ENCODE measurements around the gene SRPK3. TPM values are rescaled to one million over a fixed set of nuclear protein-coding genes. Genes with fewer than 3 reads are reported as not detected.
"Not testable (repeated sequence)": the region's sequence is repeated elsewhere in the genome, so short reads cannot be mapped to it uniquely, and the experiment has no call there.

The SRPK3 gene
- total RNA-seq, 1 donor from 2014 or later: not detected

DNA sequence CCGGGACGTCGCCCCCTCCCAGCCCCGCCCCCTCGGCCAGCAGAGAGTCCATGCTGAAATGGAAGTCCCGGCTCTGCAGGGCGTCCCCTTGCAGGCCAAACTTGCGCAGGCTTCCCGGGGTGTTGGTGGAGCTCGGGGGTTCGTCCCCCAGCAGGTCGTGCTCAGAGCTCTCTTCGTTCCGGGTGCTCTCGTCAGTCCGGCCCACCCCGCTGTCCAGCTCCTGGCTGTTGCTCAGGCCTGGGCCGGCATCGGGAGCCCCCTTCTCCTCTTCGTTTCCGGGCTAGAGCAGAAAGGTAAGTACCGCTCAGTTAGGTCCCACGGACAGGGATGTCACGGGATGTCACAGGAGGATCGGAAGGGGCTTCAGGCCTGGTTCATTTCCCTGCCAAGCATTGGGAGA lies 23.8 kb downstream of the SRPK3 start:
- no peak for DNase-seq (ENCODE audit: low spot score)

DNA sequence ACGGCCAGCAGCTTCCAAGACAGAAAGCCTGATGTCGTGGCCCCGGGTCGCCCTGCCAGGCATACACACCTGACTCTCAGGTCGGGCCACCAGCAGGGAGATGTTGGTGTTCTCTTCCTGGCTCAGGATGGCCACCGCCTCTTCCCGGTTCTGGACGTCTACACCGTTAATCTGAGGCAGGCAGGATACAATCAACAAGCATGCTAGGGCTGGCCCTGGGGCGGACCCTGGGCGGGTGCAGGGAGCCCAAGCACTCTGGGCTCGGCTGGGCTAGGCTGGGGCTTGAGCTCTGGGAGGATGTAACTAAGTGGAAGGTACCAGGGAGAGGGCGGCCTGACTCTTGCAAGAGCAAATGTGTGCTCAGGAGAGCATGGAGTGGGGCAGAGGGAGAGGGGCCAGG lies 24.6 kb downstream of the SRPK3 start:
- no peak for DNase-seq (ENCODE audit: low spot score)

DNA sequence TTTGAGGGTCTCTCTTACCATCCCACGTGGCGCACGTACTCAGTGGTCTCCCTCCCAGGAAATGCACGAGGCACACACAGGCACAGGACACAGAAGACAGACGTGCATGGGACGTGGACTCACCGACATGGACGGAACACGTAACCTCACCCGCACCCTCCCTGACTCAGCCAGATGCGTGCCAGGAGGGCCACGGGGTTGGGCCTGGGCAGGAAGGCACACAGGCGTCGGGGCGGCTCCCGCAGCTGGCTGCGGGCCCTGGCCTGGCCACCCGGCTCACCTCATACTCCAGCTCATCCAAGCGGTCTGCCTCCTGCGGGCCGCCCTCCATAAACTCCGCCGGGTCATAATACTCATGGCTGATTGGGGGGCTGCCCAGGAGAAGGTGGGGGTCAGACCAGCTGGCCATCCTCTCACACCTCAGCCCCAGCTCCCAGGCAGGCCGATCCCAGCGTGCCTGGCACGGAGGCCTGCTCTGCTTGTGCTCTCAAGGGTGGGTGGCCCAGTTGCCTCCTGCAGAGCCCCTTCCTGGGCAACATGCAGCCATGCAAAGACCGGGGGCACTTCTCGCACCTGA lies 26.2 kb downstream of the SRPK3 start:
- DNase-seq (ENCODE audit: low spot score): no peak

DNA sequence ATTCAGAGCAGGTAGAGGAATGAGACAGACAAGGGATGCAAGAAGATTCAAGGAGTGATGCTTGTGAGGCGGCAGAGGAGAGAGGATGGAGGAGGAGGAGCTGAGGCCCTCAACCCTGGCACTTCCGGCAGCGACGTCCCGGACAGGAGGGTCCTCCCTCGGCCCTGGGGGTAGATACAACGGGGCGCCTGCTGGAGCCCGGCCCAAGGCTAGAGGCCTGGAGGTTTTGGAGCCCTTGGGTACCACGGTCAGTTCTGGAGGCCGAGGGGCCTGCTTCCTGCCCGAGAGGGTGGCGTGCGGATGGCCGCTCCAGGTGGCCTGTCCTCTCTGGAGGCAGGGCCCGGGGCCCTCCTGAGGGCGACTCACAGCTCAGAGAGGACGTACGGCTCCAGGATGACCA lies 27.1 kb downstream of the SRPK3 start:
- DNase-seq (ENCODE audit: low spot score): no peak

DNA sequence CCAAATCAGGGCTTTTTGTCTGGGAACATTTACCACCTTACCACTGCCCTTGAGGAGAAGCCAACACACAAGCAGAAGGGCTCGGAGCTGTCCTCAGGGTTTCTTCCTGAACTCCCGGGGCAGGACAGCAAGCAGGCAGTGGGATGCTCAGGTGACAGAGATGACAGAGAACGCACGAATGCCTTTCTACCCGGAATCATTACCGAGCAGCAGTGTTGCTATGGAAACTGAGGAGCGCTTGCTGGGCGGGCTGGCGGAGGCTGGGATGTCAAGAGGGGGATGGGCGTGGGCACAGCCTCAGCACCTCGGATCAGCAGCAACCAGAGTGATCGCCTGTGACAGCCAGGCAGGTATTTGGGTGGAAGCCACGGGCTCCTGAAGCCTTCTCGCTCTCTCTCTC lies 31.4 kb downstream of the SRPK3 start:
- DNase-seq (ENCODE audit: low spot score): no peak

DNA sequence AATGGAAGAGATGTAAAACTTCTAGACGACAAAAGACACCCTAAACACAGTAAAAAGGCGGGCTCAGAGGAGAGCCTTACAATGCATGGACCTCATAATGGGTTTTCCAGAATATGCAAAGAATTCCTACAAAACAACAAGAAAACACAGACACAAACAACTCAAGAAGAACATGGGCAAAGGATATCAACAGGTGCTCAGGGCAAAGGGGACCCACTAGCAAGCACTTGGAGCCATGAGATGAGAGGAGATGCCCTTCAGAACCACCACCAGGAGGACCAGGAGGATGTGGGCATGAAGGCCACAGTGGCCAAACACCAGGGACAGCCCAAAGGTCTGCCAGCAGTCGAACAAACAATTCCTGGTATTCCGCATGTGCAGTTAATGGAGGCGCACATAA lies 32.3 kb downstream of the SRPK3 start:
- DNase-seq (ENCODE audit: low spot score): no peak

DNA sequence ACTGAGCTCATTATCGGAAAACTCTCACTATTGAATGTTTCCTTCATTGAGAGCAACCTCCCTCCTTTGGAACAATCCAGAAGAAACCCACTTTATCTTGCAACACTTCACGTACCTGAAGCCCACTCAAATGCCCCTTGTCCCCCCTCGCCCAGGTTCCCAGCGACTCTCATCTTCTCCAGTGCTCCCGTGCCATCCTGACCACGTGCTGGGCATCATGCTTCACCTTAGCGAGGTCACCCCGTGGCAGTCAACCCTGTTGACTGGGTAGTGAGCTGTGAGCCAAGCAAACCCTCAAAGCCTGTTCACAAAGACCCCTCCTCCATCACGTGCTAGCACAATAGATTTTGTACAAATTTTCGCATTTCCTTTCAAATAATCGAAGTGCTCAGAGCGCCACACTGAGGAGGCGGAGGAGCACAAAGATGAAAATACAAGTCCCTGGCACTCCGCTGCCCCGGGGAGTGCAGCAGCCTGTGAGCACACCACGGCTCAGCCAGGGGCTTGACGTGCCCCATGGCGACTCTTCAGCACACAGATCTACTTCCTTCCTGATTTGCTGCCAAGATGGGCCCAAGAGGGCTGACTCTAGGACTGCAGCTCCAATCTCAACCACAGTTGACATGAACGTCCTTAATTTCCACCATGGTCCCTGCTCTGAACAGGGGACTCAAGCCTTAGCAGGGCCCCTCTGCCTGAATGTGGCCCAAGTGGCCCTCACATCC lies 33.9 kb downstream of the SRPK3 start:
- DNase-seq (ENCODE audit: low spot score): no peak

DNA sequence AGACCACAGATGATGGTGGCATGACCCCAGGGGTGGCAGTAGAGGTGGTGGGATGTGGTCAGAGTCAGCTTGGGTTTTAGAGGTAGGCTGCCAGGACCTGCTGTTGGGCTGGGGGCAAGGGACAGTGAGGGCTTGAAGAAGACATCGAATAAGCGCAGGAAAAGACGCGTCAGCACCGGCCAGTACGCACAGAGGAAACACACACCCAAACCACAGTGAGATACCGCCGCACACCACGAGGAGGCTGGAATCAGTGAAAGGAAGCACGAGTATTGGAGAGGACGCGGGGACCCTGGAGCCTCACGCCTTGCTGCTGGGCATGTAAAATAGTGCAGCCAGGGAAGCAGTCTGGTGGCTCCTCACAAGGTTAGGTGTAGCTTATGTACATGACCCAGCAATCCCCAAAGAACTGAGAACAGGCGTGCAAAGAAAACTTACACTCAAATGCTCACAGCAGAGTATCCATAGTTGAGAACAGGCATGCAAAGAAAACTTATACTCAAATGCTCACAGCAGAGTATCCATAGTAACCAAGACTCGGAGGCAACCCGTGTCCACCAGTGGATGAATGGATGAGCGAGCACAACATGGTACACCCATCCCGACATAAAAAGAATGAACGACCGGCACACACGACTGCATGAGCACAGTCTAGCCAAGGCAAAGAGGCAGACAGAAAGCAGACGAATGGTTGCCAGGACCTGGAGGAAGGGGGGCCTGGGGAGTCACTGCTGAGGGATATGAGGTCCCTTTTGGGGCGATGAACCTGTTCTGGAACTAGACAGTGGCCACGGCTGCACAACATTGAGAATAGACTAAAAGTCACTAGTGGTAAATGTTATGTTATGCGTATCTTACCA lies 36.2 kb downstream of the SRPK3 start:
- no peak for DNase-seq (ENCODE audit: low spot score)

DNA sequence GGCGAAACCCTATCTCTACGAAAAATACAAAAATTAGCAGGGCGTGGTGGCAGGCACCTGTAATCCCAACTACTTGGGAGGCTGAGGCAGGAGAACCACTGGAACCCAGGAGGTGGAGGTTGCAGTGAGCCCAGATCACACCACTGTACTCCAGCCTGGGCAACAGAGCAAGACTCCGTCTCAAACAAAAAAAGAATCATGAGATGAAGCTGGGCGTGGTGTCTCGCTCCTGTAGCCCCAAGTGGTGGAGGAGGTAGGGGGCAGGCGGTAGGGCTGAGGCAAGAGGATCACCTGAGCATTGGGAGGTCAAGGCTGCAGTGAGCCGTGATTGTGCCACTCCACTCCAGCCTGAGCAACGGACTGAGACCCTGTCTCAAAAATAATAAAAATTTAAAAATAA lies 37.2 kb downstream of the SRPK3 start:
- not testable (repeated sequence) for DNase-seq (ENCODE audit: low spot score)

DNA sequence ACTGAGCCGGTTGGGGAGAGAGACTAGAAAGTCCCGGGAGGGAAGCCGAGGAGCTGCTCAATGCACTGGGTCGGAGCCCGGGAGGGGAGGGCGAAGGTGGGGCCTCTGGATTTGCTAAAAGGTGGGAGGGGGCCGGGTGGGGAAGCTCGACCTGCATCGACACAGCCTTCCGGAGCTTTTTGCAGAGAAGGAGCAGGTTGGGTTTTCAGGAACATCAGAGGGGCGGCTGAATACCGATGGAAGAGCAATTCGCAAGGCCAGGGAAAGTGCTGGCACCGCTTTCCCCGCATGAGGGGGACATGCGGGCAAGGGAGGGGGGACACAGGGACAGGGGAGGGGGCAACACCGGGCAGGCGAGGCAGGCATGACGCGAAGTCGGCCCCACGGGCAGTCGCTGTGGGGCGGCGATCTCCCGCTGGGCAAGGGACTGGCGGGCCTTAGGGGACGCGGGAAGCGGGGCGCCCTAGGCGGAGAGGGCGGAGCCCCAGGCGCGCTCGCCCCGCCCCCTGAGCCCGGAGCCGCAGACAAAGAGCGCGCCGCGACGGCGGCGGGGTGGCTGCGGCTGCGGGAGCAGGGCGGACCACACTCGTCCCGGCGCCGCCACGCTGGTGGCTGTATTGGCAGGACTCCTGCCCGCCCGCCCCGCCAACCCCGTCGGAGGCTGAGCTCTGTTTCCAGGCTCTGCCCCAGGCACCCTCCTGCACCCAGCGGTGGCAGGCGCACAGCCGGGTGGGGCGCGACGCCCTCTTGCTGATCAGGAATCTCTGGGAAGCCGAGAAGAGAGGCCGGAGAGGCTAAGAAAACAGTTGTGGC lies 37.9 kb downstream of the SRPK3 start:
- DNase-seq (ENCODE audit: low spot score): peak; percentile 19

DNA sequence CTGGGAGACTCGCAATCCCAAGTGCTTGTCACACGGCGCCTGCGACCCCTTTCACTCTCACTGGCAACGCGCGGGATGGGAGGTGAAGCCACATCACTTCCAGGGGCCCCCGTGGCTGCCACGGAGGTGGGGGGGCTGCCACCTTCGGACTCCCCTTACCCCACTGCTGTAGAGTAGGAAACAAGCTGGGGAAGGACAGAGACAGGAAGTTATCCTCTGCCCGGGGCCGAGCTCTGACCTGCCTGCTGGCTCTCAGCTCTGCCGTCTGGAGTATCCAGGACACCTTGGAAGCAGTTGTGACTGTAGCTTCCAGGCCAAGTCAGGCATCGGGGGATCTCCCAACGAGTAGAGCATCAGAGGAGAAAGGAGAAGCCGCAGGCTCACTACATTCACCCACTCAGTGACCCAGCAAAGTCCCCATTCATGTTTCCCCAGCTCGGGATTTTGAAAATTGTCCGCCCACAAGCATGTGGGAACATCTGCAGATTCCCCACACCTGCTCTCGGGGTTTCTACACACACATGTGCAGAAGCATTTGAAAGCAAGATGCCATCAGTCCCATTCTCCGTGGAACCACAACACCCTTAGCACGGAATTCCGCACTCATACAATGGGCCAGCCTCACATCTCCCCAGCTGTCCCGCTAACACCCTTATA lies 38.7 kb downstream of the SRPK3 start:
- DNase-seq (ENCODE audit: low spot score): no peak

DNA sequence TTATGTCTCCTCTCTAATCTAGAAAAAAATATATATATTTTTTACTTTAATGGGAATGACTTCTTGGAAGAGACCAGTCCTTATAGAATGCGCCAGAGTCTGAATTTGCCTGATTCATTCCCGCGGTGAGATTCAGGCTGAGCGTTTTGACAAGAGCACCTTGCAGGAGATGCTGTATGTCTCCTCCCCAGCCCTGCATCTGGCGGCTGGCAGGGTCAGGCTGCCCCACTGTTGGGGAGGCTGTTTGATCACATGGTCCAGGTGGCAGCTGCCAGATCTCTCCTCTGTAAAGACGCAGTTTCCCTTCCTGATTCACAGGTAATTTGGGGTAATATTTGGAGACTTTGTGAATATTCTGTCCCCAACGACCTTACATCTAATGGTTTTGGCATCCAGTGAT lies 39.8 kb downstream of the SRPK3 start:
- DNase-seq (ENCODE audit: low spot score): no peak

DNA sequence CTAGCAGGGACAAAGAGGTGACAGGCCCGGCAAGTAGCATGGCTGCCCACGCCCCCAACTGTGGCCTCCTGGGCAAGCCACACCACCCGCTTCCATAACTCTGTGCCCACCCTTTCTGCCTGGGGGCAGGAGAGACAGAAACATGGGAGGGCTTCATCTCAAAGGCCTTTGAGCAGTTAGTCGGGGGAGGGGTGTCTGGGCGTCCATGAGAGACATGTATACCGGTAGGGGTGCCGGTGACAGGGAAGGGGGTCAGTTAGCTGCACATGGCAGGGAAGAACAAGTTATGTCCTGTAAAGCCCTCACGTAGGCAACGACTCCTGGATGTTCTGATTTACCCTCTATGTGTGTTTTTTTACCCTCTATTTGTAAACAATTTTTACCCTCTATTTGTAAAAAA lies 40.2 kb downstream of the SRPK3 start:
- DNase-seq (ENCODE audit: low spot score): no peak

DNA sequence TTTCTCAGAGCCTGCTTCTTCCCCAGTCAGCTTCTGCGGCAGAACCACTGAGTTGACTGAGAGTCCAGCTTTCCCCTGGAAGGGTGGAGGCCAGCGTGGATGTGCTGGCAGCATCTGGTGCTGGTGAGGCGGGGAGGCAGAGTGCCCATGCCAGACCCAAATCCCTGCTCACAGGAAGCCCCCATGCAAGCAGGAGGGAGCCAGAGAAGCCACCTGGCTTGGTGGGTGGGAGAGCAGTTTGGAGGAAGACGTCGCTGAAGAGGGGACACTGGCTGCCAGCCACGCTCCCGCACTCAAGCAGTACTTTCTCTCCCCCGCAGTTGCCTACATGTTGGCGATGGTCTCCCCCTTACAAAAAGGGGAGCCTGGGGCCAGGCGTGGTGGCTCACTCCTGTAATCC lies 43.5 kb downstream of the SRPK3 start:
- no peak for DNase-seq (ENCODE audit: low spot score)

DNA sequence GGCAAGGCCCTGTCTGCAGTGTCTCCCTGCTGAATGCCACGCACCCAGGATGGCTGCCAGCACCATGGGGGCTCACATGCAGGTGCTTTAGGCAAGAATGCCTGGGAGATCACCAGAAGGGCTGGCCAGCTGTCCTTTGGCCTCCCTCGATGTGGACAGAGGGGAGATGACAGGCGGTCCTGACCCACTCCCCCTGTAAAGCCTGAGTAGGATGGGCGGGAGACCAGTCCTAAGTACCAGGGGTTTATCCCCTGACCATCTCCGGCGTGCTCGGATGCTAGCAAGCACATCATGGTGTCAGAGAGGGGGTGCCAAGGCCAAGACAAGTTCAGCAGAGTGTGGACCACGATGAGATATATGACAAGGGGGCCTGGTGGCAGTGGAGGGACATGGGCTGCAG lies 44.2 kb downstream of the SRPK3 start:
- DNase-seq (ENCODE audit: low spot score): no peak

DNA sequence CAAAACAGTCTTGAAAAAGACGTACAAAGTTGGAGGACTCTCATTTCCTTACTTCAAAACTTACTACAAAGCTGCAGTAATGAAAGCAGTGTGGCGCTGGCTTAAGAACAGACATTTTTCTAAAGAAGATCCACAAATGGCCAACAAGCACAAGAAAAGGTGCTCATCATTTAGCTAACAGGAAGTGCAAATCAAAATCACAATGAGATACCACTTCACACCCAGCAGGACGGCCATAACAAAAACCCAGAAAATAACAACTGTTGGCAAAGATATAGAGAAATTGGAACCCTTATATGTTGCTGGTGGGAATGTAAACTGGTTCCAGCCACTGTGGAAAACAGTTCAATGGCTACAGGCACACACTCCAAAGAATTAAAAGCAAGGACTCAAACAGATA lies 46.2 kb downstream of the SRPK3 start:
- no peak for DNase-seq (ENCODE audit: low spot score)

DNA sequence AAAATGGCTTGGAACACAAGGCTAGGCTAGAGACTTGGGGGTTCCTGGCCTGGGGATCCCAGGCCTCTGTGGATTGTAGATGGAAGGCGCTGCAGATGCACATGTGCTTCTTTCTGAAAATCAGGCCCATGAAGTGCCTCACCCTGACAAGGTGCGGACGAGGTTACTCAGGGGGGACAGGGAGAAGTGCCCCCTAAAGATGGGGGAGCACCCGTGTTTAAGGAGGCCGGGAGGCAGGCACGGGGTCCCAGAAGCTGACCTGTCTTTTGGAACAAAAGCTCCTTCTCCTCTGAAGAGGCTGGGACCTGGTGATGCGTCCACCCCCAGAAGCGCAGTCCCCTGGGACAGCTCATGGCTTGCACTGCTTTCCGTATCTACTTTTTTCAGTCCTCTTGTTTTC lies 47.1 kb downstream of the SRPK3 start:
- no peak for DNase-seq (ENCODE audit: low spot score)

DNA sequence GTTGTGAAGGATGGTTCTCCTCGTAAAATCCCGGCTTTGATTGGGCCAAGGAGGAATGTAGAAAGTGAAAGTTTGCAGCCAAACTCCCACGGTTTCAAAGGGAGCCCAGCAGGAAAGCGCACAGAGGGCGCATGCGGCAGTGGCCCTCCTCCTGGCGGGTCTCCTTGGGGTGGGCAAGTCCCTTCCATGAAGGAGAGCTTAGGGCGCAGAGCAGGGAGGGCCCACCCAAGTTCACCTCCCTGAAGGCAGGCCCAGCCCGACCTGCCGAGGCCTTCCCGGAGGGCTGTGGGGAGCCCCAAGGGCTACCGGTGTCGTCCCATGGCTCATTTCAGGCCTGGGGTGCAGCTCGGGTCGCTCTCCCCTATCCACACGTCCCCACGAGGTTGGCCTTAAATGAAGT lies 47.5 kb downstream of the SRPK3 start:
- no peak for DNase-seq (ENCODE audit: low spot score)

DNA sequence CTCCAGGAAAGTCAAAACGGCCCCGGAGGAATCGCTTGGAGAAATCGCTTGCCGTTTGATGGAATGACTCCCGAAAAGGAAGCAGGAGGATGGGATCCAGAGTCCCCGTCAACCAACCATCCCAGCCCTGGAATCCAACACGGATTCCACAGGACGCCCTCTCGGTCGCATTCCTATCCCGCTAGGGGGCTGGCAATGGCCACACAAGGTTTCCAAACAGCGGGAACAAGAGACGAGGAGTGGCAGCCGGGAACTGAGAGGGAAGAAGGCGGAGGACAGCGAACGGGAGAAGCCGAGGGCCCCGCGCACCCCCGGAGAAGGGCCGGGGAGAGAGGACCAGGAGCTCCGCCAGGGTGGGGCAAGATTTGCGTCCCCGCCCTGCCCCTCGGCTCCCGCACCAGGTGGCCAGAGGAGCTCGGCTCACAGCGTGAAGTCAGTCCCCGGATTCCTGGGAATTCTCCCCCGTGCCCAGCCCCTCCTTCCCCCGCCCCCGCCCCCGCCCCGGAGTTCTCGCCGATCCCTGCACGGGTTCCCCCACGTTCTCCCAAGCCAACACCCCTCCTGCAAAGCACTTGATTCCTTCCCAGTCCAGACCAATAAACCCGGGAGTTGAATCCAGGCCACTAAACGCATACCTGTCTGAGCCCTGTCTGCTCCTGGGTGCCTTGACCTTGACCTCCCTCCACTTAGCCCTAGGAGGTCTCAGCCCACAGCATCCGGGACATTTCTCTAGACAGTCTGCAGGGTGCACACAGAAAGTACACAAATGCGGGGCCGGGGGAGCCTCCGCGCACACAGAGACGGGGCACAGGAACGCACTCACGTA lies 48.1 kb downstream of the SRPK3 start:
- no peak for DNase-seq (ENCODE audit: low spot score)

DNA sequence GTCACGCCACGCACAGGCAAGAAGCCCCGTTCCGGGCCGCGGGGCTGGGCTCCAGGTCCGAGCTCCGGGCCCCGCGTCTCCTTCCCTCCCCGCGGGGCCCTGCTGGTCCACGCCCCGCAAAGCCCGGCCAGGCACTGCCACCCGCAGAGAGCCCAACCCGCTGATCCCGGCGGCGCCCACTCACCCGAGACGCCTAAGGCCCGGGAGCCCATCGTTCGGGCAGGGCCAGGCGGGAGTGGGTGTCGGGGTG lies 48.6 kb downstream of the SRPK3 start:
- no peak for DNase-seq (ENCODE audit: low spot score)
